ENCODE measurements around the gene DCTPP1. TPM values are rescaled to one million over a fixed set of nuclear protein-coding genes. Genes with fewer than 3 reads are reported as not detected.
A peak's percentile ranks its signal among the peaks of the same experiment; 100 is the strongest.

DCTPP1 gene
- total and polyA plus RNA-seq, 9 of the 15 experiments (the other 6 are each of a cell fraction or from before 2014, with no cell fraction given): 45.0 to 132 (median 80.6) TPM

- 0 out of 2 replicates have a peak, but pooled peaks have one; percentile 28 for TF ChIP-seq THAP12 (CRISPR knock-in tag; IDR thresholded peaks at IDR 0.05)
- TF ChIP-seq ZNF436 (CRISPR knock-in tag; IDR thresholded peaks at IDR 0.05): no peak
- TF ChIP-seq ZNF830 (CRISPR knock-in tag; IDR thresholded peaks at IDR 0.05): no peak
- TF ChIP-seq IRF9 (tag; IDR thresholded peaks at IDR 0.05): no peak; the same call in 1 of the 2 replicates
- peak; percentile 66; the same call in 1 of the 2 replicates for TF ChIP-seq CREB3L1 (IDR thresholded peaks at IDR 0.05; ENCODE audit: borderline replicate concordance, low read depth)
- TF ChIP-seq ZC3H4 (CRISPR knock-in tag; IDR thresholded peaks at IDR 0.05; ENCODE audit: borderline replicate concordance): no peak
- TF ChIP-seq ZNF121 (CRISPR knock-in tag; conservative IDR thresholded peaks at IDR 0.05): no peak
- TF ChIP-seq ZC3H11A (IDR thresholded peaks at IDR 0.05; ENCODE audit: low read depth, low read length): no peak
- no peak for TF ChIP-seq PHB2 (IDR thresholded peaks at IDR 0.05; ENCODE audit: low read depth)
- no peak for TF ChIP-seq ELK1 (CRISPR knock-in tag; IDR thresholded peaks at IDR 0.05)
- 0 out of 4 replicates have a peak, but pooled peaks of 1 of the 2 experiments have one; percentile 28 for TF ChIP-seq ARNT (IDR thresholded peaks at IDR 0.05)
- no peak for TF ChIP-seq ATF7 (IDR thresholded peaks at IDR 0.05)
- no peak for TF ChIP-seq RBM14 (IDR thresholded peaks at IDR 0.05; ENCODE audit: borderline replicate concordance, insufficient read depth, low read depth, low read length)
- no peak for TF ChIP-seq ARID3A (IDR thresholded peaks at IDR 0.05; ENCODE audit: borderline replicate concordance, low read depth, low read length)
- peak; percentile 87; the same call in 1 of the 2 replicates for TF ChIP-seq ZNF511 (CRISPR knock-in tag; IDR thresholded peaks at IDR 0.05)
- TF ChIP-seq CBFB (CRISPR knock-in tag; IDR thresholded peaks at IDR 0.05): peak; percentile 77; the same call in 1 of the 2 replicates
- no peak; the same call in 1 of the 2 replicates for TF ChIP-seq ZKSCAN8 (CRISPR knock-in tag; IDR thresholded peaks at IDR 0.05)
- no peak for TF ChIP-seq ILF3 (IDR thresholded peaks at IDR 0.05; ENCODE audit: borderline replicate concordance)
- peak; percentile 22; the same call in 1 of the 2 replicates for TF ChIP-seq ZNF668 (CRISPR knock-in tag; IDR thresholded peaks at IDR 0.05)
These were observed 669 bp upstream of the DCTPP1 start (continued) for GRCh38 chr16:30430428-30430970.

Data from K562 (cell line).